KMS-11 (cell line): ENCODE results near the gene ABCA9.

Experiments
- H2AFZ ChIP-seq: fragments of 200-600 bp; sonication (generic); 2 replicates; pipeline ENCODE4 v1.6.1; 2016; ENCODE audit warnings: antibody characterized with exemption, mixed run types, low read depth
- H3K27ac ChIP-seq: fragments of 200-600 bp; sonication (generic); 2 replicates; pipeline ENCODE4 v1.6.1; 2016; ENCODE audit warnings: mild to moderate bottlenecking, mixed run types
- H3K27me3 ChIP-seq: fragments of 200-600 bp; sonication (generic); 2 replicates; pipeline ENCODE4 v1.6.1; 2017; ENCODE audit warnings: mild to moderate bottlenecking, low read depth, mixed run types, moderate library complexity; ENCODE audit not compliant: insufficient read depth
- H3K36me3 ChIP-seq: fragments of 200-600 bp; sonication (generic); 2 replicates; pipeline ENCODE4 v1.6.1; 2017; ENCODE audit warnings: mild to moderate bottlenecking, mixed run types; ENCODE audit not compliant: insufficient read depth
- H3K4me1 ChIP-seq: fragments of 200-600 bp; sonication (generic); 2 replicates; pipeline ENCODE4 v1.6.1; 2016; ENCODE audit warnings: mild to moderate bottlenecking, low read depth, mixed run types; ENCODE audit not compliant: poor library complexity, severe bottlenecking
- H3K4me2 ChIP-seq: fragments of 200-600 bp; sonication (generic); 2 replicates; pipeline ENCODE4 v1.7.0; 2016; ENCODE audit warnings: mild to moderate bottlenecking, mixed run types
- H3K4me3 ChIP-seq: fragments of 200-600 bp; sonication (generic); IDR thresholded peaks from 2 replicates; pipeline ENCODE4 v1.6.1; 2017; ENCODE audit warnings: low read depth, low read length, mixed read lengths; ENCODE audit not compliant: insufficient read depth
- H3K79me2 ChIP-seq: fragments of 200-600 bp; sonication (generic); 2 replicates; pipeline ENCODE4 v1.6.1; 2016; ENCODE audit warnings: low read depth, mixed run types; ENCODE audit not compliant: insufficient read depth
- H3K9ac ChIP-seq: fragments of 200-600 bp; sonication (generic); 2 replicates; pipeline ENCODE4 v1.6.1; 2016; ENCODE audit warnings: mild to moderate bottlenecking, mixed run types
- H4K20me1 ChIP-seq: fragments of 200-600 bp; sonication (generic); 2 replicates; pipeline ENCODE4 v1.6.1; 2016; ENCODE audit warnings: mild to moderate bottlenecking, mixed run types; ENCODE audit not compliant: insufficient read depth
- CTCF ChIP-seq: fragments of 200-600 bp; sonication (generic); conservative IDR thresholded peaks from 2 replicates; pipeline ENCODE4 v1.6.1; 2017; ENCODE audit warnings: low read depth, mild to moderate bottlenecking, antibody characterized with exemption, low read length, moderate library complexity, mixed read lengths

ABCA9 gene

GRCh38 chr17:69098625-69099024, 37.9 kb upstream of the ABCA9 start:
- no peak for TF ChIP-seq CTCF
- no peak overlapping the region for H3K9ac ChIP-seq

GRCh38 chr17:69096541-69096940, 35.8 kb upstream of the ABCA9 start:
- Histone ChIP-seq H3K27me3 (no peaks in the 10 kb centered on the region), H3K36me3 (no peaks in the 10 kb centered on the region), H2AFZ (no peak overlapping the region), H3K4me1 (no peaks in the 10 kb centered on the region), H3K9ac (no peak overlapping the region), H3K4me2 (no peak overlapping the region), H3K79me2 (no peaks in the 10 kb centered on the region), H3K4me3 (no peak overlapping the region), H3K27ac (no peak overlapping the region), H4K20me1 (no peaks in the 10 kb centered on the region)
- no peak for TF ChIP-seq CTCF

More at GRCh38 chr17:69098625-69099024, 37.9 kb upstream of the ABCA9 start:
- Histone ChIP-seq H2AFZ (no peak overlapping the region), H3K79me2 (no peaks in the 10 kb centered on the region), H3K36me3 (no peaks in the 10 kb centered on the region), H3K4me2 (no peak overlapping the region), H3K27me3 (no peaks in the 10 kb centered on the region), H3K4me3 (no peak overlapping the region), H3K4me1 (no peaks in the 10 kb centered on the region), H3K27ac (no peak overlapping the region), H4K20me1 (no peaks in the 10 kb centered on the region)

- H3K36me3 ChIP-seq, result no peaks in the 10 kb centered on the region
- no peak overlapping the region for H3K9ac ChIP-seq
- no peaks in the 10 kb centered on the region for H3K27me3 ChIP-seq
- no peak overlapping the region for H3K27ac ChIP-seq
- H4K20me1 ChIP-seq, result no peaks in the 10 kb centered on the region
- no peaks in the 10 kb centered on the region for H3K4me1 ChIP-seq
- no peak overlapping the region for H2AFZ ChIP-seq
- TF ChIP-seq CTCF, result no peak
- H3K4me3 ChIP-seq, result no peak overlapping the region
- H3K4me2 ChIP-seq, result no peak overlapping the region
- H3K79me2 ChIP-seq, result no peaks in the 10 kb centered on the region
These were observed 33.3 kb upstream of the ABCA9 start for GRCh38 chr17:69093995-69094394.

- Histone ChIP-seq H3K27ac (no peak overlapping the region), H3K4me3 (no peak overlapping the region), H2AFZ (no peak overlapping the region), H3K4me2 (no peak overlapping the region), H3K9ac (no peak overlapping the region), H3K79me2 (no peaks in the 10 kb centered on the region), H3K4me1 (no peaks in the 10 kb centered on the region), H4K20me1 (no peaks in the 10 kb centered on the region), H3K36me3 (no peaks in the 10 kb centered on the region), H3K27me3 (no peaks in the 10 kb centered on the region)
- TF ChIP-seq CTCF, result no peak
These were observed 32.6 kb upstream of the ABCA9 start for GRCh38 chr17:69093279-69093789.
